Measurements from ENCODE around the gene LAPTM5. TPM values are rescaled to one million over a fixed set of nuclear protein-coding genes. Genes with fewer than 3 reads are reported as not detected.
A peak's percentile ranks its signal among the peaks of the same experiment; 100 is the strongest.

Gene LAPTM5
- total RNA-seq (2022) (not detected in 2 replicates), Bru-seq, nascent RNA (percentile 6 among the genes with signal in this experiment), BruChase-seq, experiment 1, labeled RNA remaining after a 6-hour chase (percentile 6 among the genes with signal in this experiment), BruChase-seq, experiment 2, labeled RNA remaining after a 2-hour chase (not detected)
- long read RNA-seq, partial matches to known transcripts: 0 of 1 reads
- long read RNA-seq, other reads (novel, unspliced or antisense): 0 of 1 reads

GRCh38 chr1:30757352-30758120, at the start of gene LAPTM5:
TSS of gene LAPTM5 (minus strand) at chr1:30757774. CDS start at chr1:30757745, 29 bp downstream.
- TF ChIP-seq CTCF (IDR thresholded peaks at IDR 0.05; ENCODE audit: unreplicated experiment): no peak
- H3K4me1 Mint-ChIP-seq (ENCODE audit: low read depth, unreplicated experiment): peaks cover 16% of the 10 kb centered on the region
- H3K36me3 Mint-ChIP-seq (ENCODE audit: insufficient read depth, unreplicated experiment): no peaks in the 10 kb centered on the region
- BruUV-seq (replicated peaks): no TSS peak
- H3K27me3 Mint-ChIP-seq (ENCODE audit: unreplicated experiment): no peaks in the 10 kb centered on the region
- no peak for DNase-seq
- CTCF ChIA-PET: interaction anchor here (0.6 to 1.2 kb wide), 3 partner anchors 22 to 29 kb away, joined by 3 to 8 read pairs (median 4); no protein-coding TSS in a partner anchor
- H3K27ac Mint-ChIP-seq (ENCODE audit: unreplicated experiment): peak within 1 kb of the TSS; percentile 82
- H3K9me3 Mint-ChIP-seq (ENCODE audit: low read depth, unreplicated experiment): no peaks in the 10 kb centered on the region
- intact Hi-C loops (cut with micrococcal nuclease; ENCODE audit: unreplicated experiment): no loop called here
- H3K4me3 Mint-ChIP-seq (ENCODE audit: low read depth, unreplicated experiment): no peak within 1 kb of the TSS

- intact Hi-C loops (cut with micrococcal nuclease; ENCODE audit: unreplicated experiment): no loop called here
- H3K27me3 Mint-ChIP-seq (ENCODE audit: unreplicated experiment): peaks cover 26% of the 10 kb centered on the region
- no TSS peak for BruUV-seq (replicated peaks)
- no peak for TF ChIP-seq CTCF (IDR thresholded peaks at IDR 0.05; ENCODE audit: unreplicated experiment)
- DNase-seq: no peak
- H3K9me3 Mint-ChIP-seq (ENCODE audit: low read depth, unreplicated experiment): no peaks in the 10 kb centered on the region
- H3K4me1 Mint-ChIP-seq (ENCODE audit: low read depth, unreplicated experiment): peaks cover 8% of the 10 kb centered on the region
- H3K4me3 Mint-ChIP-seq (ENCODE audit: low read depth, unreplicated experiment): no peak overlapping the region
- no peak overlapping the region for H3K27ac Mint-ChIP-seq (ENCODE audit: unreplicated experiment)
- CTCF ChIA-PET: interaction anchor here (1.6 to 3.4 kb wide), 2 partner anchors 27 to 105 kb away, joined by 4 to 10 read pairs; no protein-coding TSS in a partner anchor
- no peaks in the 10 kb centered on the region for H3K36me3 Mint-ChIP-seq (ENCODE audit: insufficient read depth, unreplicated experiment)
Measured at GRCh38 chr1:30806381-30807317, 49.1 kb upstream of the LAPTM5 start.

DNA sequence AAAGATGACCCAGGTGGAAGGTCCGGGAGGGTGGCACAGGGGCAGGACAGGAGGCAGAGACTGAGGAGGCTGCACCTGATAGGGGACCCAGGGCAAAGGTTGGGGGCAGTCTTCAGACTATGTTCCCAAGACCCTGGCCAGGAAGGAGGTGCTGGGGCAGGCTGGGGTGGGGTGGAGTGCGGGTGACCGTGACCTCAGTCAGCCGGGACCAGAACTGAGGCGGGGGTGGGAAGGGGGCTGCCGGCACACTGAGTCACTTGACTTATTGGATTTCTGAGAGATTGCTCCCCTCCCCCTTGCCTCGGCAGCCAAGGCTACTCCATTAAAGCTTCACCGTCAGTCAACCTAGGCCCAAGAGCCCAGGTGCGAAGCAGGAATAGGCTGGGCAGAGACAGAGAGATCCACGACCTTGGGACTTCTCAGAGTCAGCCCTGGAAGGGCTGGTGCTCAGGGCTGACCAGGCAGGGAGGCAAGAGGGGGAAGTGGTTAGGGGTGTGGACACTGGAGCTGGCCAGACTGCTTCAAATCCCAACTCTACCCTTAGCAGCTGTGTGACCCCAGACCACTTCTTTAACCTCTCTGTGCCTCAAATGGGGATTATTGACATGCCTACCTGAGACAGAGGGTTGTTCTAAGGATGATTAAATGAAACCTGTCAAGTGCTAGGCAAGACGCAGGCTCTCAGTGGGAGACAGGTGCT, 47.9 kb upstream of the LAPTM5 start:
- intact Hi-C loops (cut with micrococcal nuclease; ENCODE audit: unreplicated experiment): no loop called here
- Mint-ChIP-seq H3K9me3 (ENCODE audit: low read depth, unreplicated experiment) (no peaks in the 10 kb centered on the region), H3K27me3 (ENCODE audit: unreplicated experiment) (peaks cover 26% of the 10 kb centered on the region), H3K27ac (ENCODE audit: unreplicated experiment) (no peak overlapping the region), H3K36me3 (ENCODE audit: insufficient read depth, unreplicated experiment) (no peaks in the 10 kb centered on the region), H3K4me3 (ENCODE audit: low read depth, unreplicated experiment) (no peak overlapping the region), H3K4me1 (ENCODE audit: low read depth, unreplicated experiment) (peaks cover 8% of the 10 kb centered on the region)
- BruUV-seq (replicated peaks): no TSS peak
- CTCF ChIA-PET: interaction anchor here (3.4 kb wide), 1 partner anchor 106 kb away, joined by 10 read pairs; no protein-coding TSS in a partner anchor
- no peak for DNase-seq
- TF ChIP-seq CTCF (IDR thresholded peaks at IDR 0.05; ENCODE audit: unreplicated experiment): no peak
